WTC11 (cell line): ENCODE results near the gene PRKN.

Source experiments
- TEAD1 ChIP-seq: sonication (generic); formaldehyde crosslinking; IDR thresholded peaks from 2 replicates; pipeline ENCODE4 v1.8.0; 2022; ENCODE audit warnings: mild to moderate bottlenecking, missing genetic modification reagents
- TP53 ChIP-seq: sonication (generic); formaldehyde crosslinking; IDR thresholded peaks from 2 replicates; pipeline ENCODE4 v1.8.1; 2023; ENCODE audit warnings: mild to moderate bottlenecking, missing genetic modification reagents
- TF ChIP-seq, protein P1 (sequence below): fragments of 200-600 bp; IDR thresholded peaks from 2 replicates; pipeline ENCODE4 v1.8.0; 2022; ENCODE audit warnings: antibody characterized with exemption
- TF ChIP-seq, protein P2 (sequence below): sonication (generic); formaldehyde crosslinking; IDR thresholded peaks from 2 replicates; pipeline ENCODE4 v1.8.0; 2023; ENCODE audit warnings: missing genetic modification reagents
- TF ChIP-seq, protein P3 (sequence below): sonication (generic); formaldehyde crosslinking; IDR thresholded peaks from 2 replicates; pipeline ENCODE4 v1.8.1; 2023; ENCODE audit warnings: mild to moderate bottlenecking, missing genetic modification reagents
- TF ChIP-seq, protein P4 (sequence below): sonication (generic); formaldehyde crosslinking; IDR thresholded peaks from 2 replicates; pipeline ENCODE4 v1.8.1; 2022; ENCODE audit warnings: low read depth, missing genetic modification reagents, borderline replicate concordance

DNA sequence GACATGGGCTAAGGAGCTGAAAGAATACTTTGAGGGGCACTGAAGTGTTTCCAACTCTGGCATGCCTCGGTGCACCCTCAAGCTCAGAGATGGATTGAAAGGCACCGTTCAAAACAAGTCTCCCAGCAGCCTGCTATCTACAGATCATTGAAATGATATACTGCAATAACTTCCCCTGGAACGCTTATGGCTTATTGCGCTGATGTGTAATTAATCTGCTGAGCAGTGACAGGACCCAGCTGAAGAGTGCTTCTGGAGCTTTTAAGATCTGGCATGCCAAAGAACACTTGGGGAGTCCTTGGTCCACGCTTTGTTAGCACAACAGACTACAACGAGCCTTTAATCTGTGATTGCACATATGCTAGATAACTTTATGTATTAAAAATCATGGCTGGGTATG, 708.2 kb downstream of the PRKN start:
- TF ChIP-seq, protein P1, sequence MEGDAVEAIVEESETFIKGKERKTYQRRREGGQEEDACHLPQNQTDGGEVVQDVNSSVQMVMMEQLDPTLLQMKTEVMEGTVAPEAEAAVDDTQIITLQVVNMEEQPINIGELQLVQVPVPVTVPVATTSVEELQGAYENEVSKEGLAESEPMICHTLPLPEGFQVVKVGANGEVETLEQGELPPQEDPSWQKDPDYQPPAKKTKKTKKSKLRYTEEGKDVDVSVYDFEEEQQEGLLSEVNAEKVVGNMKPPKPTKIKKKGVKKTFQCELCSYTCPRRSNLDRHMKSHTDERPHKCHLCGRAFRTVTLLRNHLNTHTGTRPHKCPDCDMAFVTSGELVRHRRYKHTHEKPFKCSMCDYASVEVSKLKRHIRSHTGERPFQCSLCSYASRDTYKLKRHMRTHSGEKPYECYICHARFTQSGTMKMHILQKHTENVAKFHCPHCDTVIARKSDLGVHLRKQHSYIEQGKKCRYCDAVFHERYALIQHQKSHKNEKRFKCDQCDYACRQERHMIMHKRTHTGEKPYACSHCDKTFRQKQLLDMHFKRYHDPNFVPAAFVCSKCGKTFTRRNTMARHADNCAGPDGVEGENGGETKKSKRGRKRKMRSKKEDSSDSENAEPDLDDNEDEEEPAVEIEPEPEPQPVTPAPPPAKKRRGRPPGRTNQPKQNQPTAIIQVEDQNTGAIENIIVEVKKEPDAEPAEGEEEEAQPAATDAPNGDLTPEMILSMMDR, result no peak
- TF ChIP-seq TP53 (no peak), TEAD1 (CRISPR knock-in tag) (no peak)
- TF ChIP-seq, protein P2, sequence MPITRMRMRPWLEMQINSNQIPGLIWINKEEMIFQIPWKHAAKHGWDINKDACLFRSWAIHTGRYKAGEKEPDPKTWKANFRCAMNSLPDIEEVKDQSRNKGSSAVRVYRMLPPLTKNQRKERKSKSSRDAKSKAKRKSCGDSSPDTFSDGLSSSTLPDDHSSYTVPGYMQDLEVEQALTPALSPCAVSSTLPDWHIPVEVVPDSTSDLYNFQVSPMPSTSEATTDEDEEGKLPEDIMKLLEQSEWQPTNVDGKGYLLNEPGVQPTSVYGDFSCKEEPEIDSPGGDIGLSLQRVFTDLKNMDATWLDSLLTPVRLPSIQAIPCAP (CRISPR knock-in tag), result no peak
- TF ChIP-seq, protein P3, sequence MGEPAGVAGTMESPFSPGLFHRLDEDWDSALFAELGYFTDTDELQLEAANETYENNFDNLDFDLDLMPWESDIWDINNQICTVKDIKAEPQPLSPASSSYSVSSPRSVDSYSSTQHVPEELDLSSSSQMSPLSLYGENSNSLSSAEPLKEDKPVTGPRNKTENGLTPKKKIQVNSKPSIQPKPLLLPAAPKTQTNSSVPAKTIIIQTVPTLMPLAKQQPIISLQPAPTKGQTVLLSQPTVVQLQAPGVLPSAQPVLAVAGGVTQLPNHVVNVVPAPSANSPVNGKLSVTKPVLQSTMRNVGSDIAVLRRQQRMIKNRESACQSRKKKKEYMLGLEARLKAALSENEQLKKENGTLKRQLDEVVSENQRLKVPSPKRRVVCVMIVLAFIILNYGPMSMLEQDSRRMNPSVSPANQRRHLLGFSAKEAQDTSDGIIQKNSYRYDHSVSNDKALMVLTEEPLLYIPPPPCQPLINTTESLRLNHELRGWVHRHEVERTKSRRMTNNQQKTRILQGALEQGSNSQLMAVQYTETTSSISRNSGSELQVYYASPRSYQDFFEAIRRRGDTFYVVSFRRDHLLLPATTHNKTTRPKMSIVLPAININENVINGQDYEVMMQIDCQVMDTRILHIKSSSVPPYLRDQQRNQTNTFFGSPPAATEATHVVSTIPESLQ (CRISPR knock-in tag), result no peak
- TF ChIP-seq, protein P4, sequence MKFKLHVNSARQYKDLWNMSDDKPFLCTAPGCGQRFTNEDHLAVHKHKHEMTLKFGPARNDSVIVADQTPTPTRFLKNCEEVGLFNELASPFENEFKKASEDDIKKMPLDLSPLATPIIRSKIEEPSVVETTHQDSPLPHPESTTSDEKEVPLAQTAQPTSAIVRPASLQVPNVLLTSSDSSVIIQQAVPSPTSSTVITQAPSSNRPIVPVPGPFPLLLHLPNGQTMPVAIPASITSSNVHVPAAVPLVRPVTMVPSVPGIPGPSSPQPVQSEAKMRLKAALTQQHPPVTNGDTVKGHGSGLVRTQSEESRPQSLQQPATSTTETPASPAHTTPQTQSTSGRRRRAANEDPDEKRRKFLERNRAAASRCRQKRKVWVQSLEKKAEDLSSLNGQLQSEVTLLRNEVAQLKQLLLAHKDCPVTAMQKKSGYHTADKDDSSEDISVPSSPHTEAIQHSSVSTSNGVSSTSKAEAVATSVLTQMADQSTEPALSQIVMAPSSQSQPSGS (CRISPR knock-in tag), result no peak
